Right atrium auricular region (tissue), 2 donors: ENCODE measurements around the gene ITIH4. TPM values are rescaled to one million over a fixed set of nuclear protein-coding genes. Genes with fewer than 3 reads are reported as not detected.

Experiments
- DNase-seq: peaks from one replicate; pipeline ENCODE4 v3.0.0-alpha.2; 2019; ENCODE audit warnings: low spot score
- H3K27ac ChIP-seq, 2 donors: fragments of 200-600 bp; sonication (generic); 1 replicate in 1 of 2; 2 replicates in 1 of 2; pipeline ENCODE4 v1.5.1; 2016 to 2019
- H3K27me3 ChIP-seq, 2 donors: fragments of 200-600 bp; sonication (generic); one replicate each; pipeline versions ENCODE4 v1.5.1 to v1.6.0; 2017 to 2019
- H3K36me3 ChIP-seq: fragments of 200-600 bp; sonication (generic); one replicate; pipeline ENCODE4 v1.5.1; 2016
- H3K4me1 ChIP-seq, 2 donors: fragments of 200-600 bp; sonication (generic); one replicate each; pipeline versions ENCODE4 v1.5.1 to v1.6.0; 2017 to 2019
- H3K4me3 ChIP-seq, 2 donors: fragments of 200-600 bp; sonication (generic); 1 replicate in 1 of 2; 2 replicates in 1 of 2; pipeline ENCODE4 v1.5.1; 2017 to 2019; ENCODE audit warnings: mild to moderate bottlenecking in 1 of 2, moderate library complexity in 1 of 2
- H3K9me3 ChIP-seq, 2 donors: fragments of 200-600 bp; sonication (generic); one replicate each; pipeline ENCODE4 v1.5.1; 2019
- CTCF ChIP-seq, 2 donors: fragments of 200-600 bp; sonication (generic); IDR thresholded peaks; one replicate each; pipeline ENCODE4 v1.5.1; 2019; ENCODE audit warnings: antibody characterized with exemption in 2 of 2
- total RNA-seq, 2 donors: library from RNA; depleted of rRNA; stranded (reverse); fragments of >200 nt; gene quantifications; one replicate each; pipeline ENCODE4 v1.1.0, GENCODE V29; 2016

Gene ITIH4
- total RNA-seq, 2 donors from 2014 or later = 1.2 TPM; not detected in 1

- no peak for DNase-seq
- no peaks in the 10 kb centered on the region for H3K4me1 ChIP-seq
- H3K27me3 ChIP-seq = no peaks in the 10 kb centered on the region
- TF ChIP-seq CTCF (IDR thresholded peaks at IDR 0.05) = no peak
- H3K4me3 ChIP-seq = no peak overlapping the region
- H3K36me3 ChIP-seq = no peaks in the 10 kb centered on the region
- H3K27ac ChIP-seq = no peak overlapping the region
- H3K9me3 ChIP-seq = no peaks in the 10 kb centered on the region
Measured at GRCh38 chr3:52790741-52791140, 39.7 kb downstream of the ITIH4 start.

GRCh38 chr3:52790337-52790736 lies 40.1 kb downstream of the ITIH4 start:
- no peak overlapping the region for H3K27ac ChIP-seq
- TF ChIP-seq CTCF (IDR thresholded peaks at IDR 0.05) = no peak
- H3K4me1 ChIP-seq = no peaks in the 10 kb centered on the region
- H3K36me3 ChIP-seq = no peaks in the 10 kb centered on the region
- DNase-seq = no peak
- H3K4me3 ChIP-seq = no peak overlapping the region
- H3K9me3 ChIP-seq = no peaks in the 10 kb centered on the region
- no peaks in the 10 kb centered on the region for H3K27me3 ChIP-seq

- Histone ChIP-seq H3K4me1 (no peaks in the 10 kb centered on the region), H3K36me3 (no peaks in the 10 kb centered on the region), H3K4me3 (no peak overlapping the region), H3K27ac (no peak overlapping the region), H3K27me3 (no peaks in the 10 kb centered on the region), H3K9me3 (no peaks in the 10 kb centered on the region)
- DNase-seq = no peak
- no peak for TF ChIP-seq CTCF (IDR thresholded peaks at IDR 0.05)
Measured at GRCh38 chr3:52789746-52790040, 40.8 kb downstream of the ITIH4 start.

DNA sequence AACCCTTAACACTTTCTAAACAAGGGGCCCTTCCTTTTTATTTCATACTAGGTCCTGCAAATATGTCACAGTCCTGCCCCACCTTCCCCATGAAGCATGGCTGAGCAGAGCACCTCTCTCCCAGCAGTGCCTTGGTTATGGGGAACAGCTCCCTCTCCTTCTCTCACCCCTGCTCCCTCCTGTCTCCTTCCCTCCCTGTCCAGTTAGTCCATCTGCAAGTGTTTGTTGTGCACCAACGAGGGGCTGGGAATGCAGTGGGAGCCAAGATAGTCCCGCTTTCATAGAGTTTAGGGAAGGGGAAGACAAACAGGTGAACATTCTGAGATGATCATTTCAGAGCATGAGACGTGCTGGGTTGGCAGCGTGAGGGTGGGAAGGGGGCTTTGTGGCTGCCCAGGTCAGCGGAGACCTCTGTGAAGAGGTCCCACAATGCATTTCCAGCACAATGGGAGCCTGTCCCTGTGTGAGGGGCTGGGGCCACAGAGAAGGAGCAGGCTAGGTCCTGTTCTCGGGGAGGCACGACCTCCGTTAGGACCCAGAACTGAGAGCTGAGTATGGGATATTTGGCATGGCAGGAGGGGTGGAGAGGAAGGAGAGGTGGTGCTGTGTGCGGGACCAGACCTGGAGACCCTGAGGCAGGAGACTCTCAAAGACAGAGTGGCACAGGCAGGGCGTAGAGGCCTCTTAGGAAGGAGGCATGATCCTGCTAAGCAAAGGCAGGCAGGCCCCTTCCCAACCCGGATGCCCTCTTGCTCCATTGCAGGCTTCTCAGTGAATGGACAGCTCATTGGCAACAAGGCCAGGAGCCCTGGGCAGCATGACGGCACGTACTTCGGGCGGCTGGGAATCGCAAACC lies 41.4 kb downstream of the ITIH4 start:
- Histone ChIP-seq H3K9me3 (no peaks in the 10 kb centered on the region), H3K27ac (no peak overlapping the region), H3K4me1 (no peaks in the 10 kb centered on the region), H3K27me3 (no peaks in the 10 kb centered on the region), H3K4me3 (no peak overlapping the region), H3K36me3 (no peaks in the 10 kb centered on the region)
- no peak for TF ChIP-seq CTCF (IDR thresholded peaks at IDR 0.05)
- no peak for DNase-seq

- no peak for DNase-seq
- no peak for TF ChIP-seq CTCF (IDR thresholded peaks at IDR 0.05)
- H3K9me3 ChIP-seq = no peaks in the 10 kb centered on the region
- no peaks in the 10 kb centered on the region for H3K4me1 ChIP-seq
- no peak overlapping the region for H3K27ac ChIP-seq
- no peaks in the 10 kb centered on the region for H3K36me3 ChIP-seq
- no peaks in the 10 kb centered on the region for H3K27me3 ChIP-seq
- H3K4me3 ChIP-seq = no peak overlapping the region
Measured at GRCh38 chr3:52787672-52788625, 42.5 kb downstream of the ITIH4 start.
